IPS-NIHi11 (cell line): ENCODE data around the gene TBX1.

Experiments
- DNase-seq: peaks from one replicate; pipeline ENCODE4 v3.0.0; 2012; ENCODE audit warnings: mixed read lengths, low spot score

The TBX1 gene

GRCh38 chr22:19738664-19739447 is 21.7 kb upstream of the TBX1 start:
- no peak for DNase-seq

- DNase-seq, result no peak
Observed at GRCh38 chr22:19739448-19739895, 21.1 kb upstream of the TBX1 start.

- no peak for DNase-seq
Observed at GRCh38 chr22:19739911-19740449, 20.6 kb upstream of the TBX1 start.

- DNase-seq, result no peak
Observed at GRCh38 chr22:19740586-19740985, 20.0 kb upstream of the TBX1 start.

- DNase-seq, result no peak
Observed at GRCh38 chr22:19741053-19741452, 19.5 kb upstream of the TBX1 start.

GRCh38 chr22:19742160-19743066 is 18.2 kb upstream of the TBX1 start:
- no peak for DNase-seq

- no peak for DNase-seq
Observed at GRCh38 chr22:19743081-19743480, 17.5 kb upstream of the TBX1 start.

- no peak for DNase-seq
Observed at GRCh38 chr22:19743651-19744050, 16.9 kb upstream of the TBX1 start.

GRCh38 chr22:19744350-19745006 is 16.1 kb upstream of the TBX1 start:
- DNase-seq, result no peak

GRCh38 chr22:19745155-19746101 is 15.2 kb upstream of the TBX1 start:
- DNase-seq, result no peak

GRCh38 chr22:19746726-19747125 is 13.9 kb upstream of the TBX1 start:
- no peak for DNase-seq

- no peak for DNase-seq
Observed at GRCh38 chr22:19747551-19747950, 13.0 kb upstream of the TBX1 start.

GRCh38 chr22:19748139-19748538 is 12.4 kb upstream of the TBX1 start:
- no peak for DNase-seq

GRCh38 chr22:19748991-19749664 is 11.4 kb upstream of the TBX1 start:
- no peak for DNase-seq

- DNase-seq, result no peak
Observed at GRCh38 chr22:19749876-19750275, 10.7 kb upstream of the TBX1 start.

GRCh38 chr22:19750507-19751490 is 9.8 kb upstream of the TBX1 start:
- DNase-seq, result no peak

- no peak for DNase-seq
Observed at GRCh38 chr22:19751497-19752245, 8.9 kb upstream of the TBX1 start.

GRCh38 chr22:19753090-19753842 is 7.3 kb upstream of the TBX1 start:
- no peak for DNase-seq
